Measurements from ENCODE around the gene EDA. TPM values are rescaled to one million over a fixed set of nuclear protein-coding genes. Genes with fewer than 3 reads are reported as not detected.
"Not testable (repeated sequence)": the region's sequence is repeated elsewhere in the genome, so short reads cannot be mapped to it uniquely, and the experiment has no call there.

The EDA gene
- total RNA-seq, 4 donors from 2014 or later: 6.2 to 27.0 (median 14.2) TPM

DNA sequence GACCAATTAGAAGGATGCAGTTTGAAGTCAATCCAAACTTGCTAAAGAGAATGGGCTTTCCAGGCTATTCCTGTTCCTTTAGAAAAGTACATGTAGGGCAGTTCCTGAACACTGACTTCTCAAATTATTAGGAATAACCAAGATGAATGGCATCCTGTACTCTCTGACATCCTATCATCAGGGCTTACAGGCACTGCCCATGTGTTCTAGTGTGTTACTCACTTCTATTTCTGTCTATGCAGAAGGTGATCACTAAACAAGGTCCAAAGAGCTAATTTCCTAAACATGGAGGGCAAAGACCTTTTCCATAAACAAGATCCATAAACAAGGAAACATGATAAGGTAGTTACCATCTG, 380.2 kb downstream of the EDA start:
- no peak for TF ChIP-seq POLR2A (IDR thresholded peaks at IDR 0.05)
- TF ChIP-seq, protein P1, sequence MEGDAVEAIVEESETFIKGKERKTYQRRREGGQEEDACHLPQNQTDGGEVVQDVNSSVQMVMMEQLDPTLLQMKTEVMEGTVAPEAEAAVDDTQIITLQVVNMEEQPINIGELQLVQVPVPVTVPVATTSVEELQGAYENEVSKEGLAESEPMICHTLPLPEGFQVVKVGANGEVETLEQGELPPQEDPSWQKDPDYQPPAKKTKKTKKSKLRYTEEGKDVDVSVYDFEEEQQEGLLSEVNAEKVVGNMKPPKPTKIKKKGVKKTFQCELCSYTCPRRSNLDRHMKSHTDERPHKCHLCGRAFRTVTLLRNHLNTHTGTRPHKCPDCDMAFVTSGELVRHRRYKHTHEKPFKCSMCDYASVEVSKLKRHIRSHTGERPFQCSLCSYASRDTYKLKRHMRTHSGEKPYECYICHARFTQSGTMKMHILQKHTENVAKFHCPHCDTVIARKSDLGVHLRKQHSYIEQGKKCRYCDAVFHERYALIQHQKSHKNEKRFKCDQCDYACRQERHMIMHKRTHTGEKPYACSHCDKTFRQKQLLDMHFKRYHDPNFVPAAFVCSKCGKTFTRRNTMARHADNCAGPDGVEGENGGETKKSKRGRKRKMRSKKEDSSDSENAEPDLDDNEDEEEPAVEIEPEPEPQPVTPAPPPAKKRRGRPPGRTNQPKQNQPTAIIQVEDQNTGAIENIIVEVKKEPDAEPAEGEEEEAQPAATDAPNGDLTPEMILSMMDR (IDR thresholded peaks at IDR 0.05): no peak
- Histone ChIP-seq H3K4me3 (replicated peaks in 1 of 3) (no peak overlapping the region), H3K4me1 (no peaks in the 10 kb centered on the region), H3K36me3 (no peaks in the 10 kb centered on the region), H3K27me3 (no peaks in the 10 kb centered on the region), H3K27ac (no peak overlapping the region), H3K9me3 (no peaks in the 10 kb centered on the region)
- intact Hi-C loops (cut with DNase I): no loop called here
- DNase-seq: no peak

DNA sequence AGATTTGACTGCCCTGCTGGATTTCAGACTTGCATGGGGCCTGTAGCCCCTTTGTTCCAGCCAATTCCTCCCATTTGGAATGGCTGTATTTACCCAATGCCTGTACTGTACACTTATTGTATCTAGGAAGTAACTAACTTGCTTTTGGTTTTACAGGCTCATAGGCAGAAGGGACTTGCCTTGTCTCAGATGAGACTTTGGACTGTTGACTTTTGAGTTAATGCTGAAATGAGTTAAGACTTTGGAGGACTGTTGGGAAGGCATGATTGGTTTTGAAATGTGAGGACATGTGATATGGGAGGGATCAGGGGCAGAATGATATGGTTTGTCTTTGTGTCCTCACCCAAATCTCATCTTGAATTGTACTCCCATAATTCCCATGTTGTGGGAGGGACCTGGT, 382.4 kb downstream of the EDA start:
- H3K27me3 ChIP-seq; H3K4me1 ChIP-seq; intact Hi-C loops (cut with DNase I); H3K36me3 ChIP-seq; H3K4me3 ChIP-seq (replicated peaks in 1 of 3); H3K9me3 ChIP-seq; DNase-seq; H3K27ac ChIP-seq: not testable (repeated sequence)

DNA sequence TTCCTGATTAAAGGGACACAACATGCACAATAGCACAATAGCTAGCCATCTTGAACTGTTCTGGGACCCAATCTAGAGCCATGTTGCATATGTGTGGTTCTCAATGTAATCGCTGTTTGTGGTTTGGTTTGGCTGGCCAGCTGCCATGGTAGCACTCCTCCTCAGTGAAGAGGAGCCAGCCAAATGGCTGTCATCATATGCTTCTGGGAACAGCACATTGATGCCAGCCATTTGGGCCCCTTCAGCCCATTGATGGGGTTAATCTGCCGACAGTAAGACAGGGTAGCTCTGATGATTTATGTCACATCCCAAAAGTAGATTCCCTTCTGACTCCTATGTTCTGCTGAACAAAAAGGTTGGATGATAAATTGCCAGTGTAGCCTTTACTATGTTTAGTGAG, 385.4 kb downstream of the EDA start:
- no peaks in the 10 kb centered on the region for H3K4me1 ChIP-seq
- H3K9me3 ChIP-seq: no peaks in the 10 kb centered on the region
- no peaks in the 10 kb centered on the region for H3K36me3 ChIP-seq
- 70 to 100% methylated on average over 1 to 2 of the region's 2 CpGs for WGBS, 2 donors
- no peak overlapping the region for H3K27ac ChIP-seq
- H3K27me3 ChIP-seq: no peaks in the 10 kb centered on the region
- DNase-seq: no peak
- intact Hi-C loops (cut with DNase I): no loop called here
- TF ChIP-seq POLR2A (IDR thresholded peaks at IDR 0.05): no peak
- TF ChIP-seq, protein P1 (IDR thresholded peaks at IDR 0.05): no peak
- no peak overlapping the region for H3K4me3 ChIP-seq (replicated peaks in 1 of 3)

DNA sequence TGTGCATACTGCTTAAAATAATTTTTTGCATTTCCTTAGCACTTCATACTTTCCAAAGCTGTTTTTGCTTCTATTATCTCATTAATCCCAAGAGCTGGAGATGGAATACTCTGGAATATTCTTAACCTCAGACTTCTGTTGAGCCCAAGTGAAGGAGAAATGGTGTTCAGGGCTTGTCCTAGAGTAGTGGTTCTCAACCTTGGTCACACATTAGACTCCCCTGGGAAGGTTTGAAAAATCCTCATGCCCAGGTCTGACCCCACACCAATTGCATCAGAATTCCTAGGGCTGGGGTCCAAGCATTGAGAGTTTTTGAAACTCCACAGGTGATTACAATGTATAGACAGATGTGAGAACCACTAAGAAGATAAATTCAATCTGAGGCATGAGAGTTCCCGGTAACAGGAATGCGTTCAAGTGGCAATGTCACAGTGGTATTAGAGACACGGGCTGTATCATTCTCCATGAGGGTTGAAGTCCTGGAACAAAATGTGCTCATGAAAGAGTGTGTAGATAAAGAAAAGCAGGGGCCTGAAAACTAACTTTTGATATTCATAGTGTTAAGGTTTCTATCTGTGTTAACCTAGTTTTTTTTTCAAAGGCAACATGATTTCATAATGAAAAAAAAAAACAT, 385.9 kb downstream of the EDA start:
- Histone ChIP-seq H3K36me3 (no peaks in the 10 kb centered on the region), H3K4me3 (replicated peaks in 1 of 3) (no peak overlapping the region), H3K27ac (no peak overlapping the region), H3K4me1 (no peaks in the 10 kb centered on the region), H3K27me3 (no peaks in the 10 kb centered on the region), H3K9me3 (no peaks in the 10 kb centered on the region)
- intact Hi-C loops (cut with DNase I): no loop called here
- 86 to 90% methylated on average over 3 of the region's 3 CpGs for WGBS, 2 donors
- TF ChIP-seq, protein P1 (IDR thresholded peaks at IDR 0.05): no peak
- TF ChIP-seq POLR2A (IDR thresholded peaks at IDR 0.05): no peak
- no peak for DNase-seq

DNA sequence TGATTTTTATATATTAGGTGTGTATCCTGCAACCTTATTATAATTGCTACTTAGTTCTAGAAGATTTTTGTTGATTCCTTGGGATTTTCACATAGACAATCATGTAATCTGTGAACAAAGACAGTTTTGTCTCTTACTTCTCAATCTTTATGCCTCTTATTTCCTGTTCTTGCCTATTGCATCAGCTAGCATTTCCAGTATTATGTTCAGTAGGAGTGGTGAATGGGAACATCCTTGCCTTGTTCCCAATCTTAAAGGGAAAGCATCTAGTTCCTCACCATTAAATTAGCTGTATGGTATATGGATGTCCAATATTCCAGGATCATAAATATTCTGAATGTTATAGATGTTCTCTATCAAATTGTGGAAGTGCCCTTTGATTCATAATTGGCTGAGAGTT, 392.0 kb downstream of the EDA start:
- no peaks in the 10 kb centered on the region for H3K4me1 ChIP-seq
- H3K27me3 ChIP-seq: peaks cover 2% of the 10 kb centered on the region
- DNase-seq: no peak
- H3K27ac ChIP-seq: no peak overlapping the region
- no peaks in the 10 kb centered on the region for H3K36me3 ChIP-seq
- no peaks in the 10 kb centered on the region for H3K9me3 ChIP-seq
- TF ChIP-seq POLR2A (IDR thresholded peaks at IDR 0.05): no peak
- TF ChIP-seq, protein P1 (IDR thresholded peaks at IDR 0.05): no peak
- no peak overlapping the region for H3K4me3 ChIP-seq (replicated peaks in 1 of 3)
- intact Hi-C loops (cut with DNase I): no loop called here

DNA sequence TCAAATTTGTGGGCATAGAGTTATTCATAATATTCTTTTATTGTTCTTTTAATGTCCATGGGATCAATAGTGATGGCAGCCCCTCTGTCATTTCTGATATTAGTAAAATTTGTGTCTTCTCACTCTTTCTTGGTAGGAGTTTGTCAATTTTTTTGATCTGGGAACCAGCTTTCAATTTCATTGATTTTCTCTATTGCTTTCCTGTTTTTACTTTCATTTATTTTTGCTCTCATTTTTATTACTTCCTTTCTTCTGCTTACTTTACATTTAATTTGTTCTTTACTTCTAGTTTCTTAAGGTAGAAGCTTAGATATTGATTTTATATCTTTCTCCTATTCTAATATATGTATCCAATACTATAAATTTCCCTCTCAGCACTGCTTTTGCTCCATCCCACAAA, 393.1 kb downstream of the EDA start:
- DNase-seq: no peak
- Histone ChIP-seq H3K4me3 (replicated peaks in 1 of 3) (no peak overlapping the region), H3K27ac (no peak overlapping the region), H3K9me3 (no peaks in the 10 kb centered on the region), H3K27me3 (peaks cover 4% of the 10 kb centered on the region), H3K4me1 (no peaks in the 10 kb centered on the region), H3K36me3 (no peaks in the 10 kb centered on the region)
- TF ChIP-seq, protein P1 (IDR thresholded peaks at IDR 0.05): no peak
- TF ChIP-seq POLR2A (IDR thresholded peaks at IDR 0.05): no peak
- intact Hi-C loops (cut with DNase I): no loop called here

Data from thyroid gland (tissue), 4 donors.